ACC112 (cell line): ENCODE measurements around the gene DNASE2B.

Experiments used
- H2AFZ ChIP-seq: fragments of 200-600 bp; sonication (generic); one replicate; pipeline ENCODE4 v1.6.0; 2017; ENCODE audit warnings: antibody characterized with exemption, low read length; ENCODE audit not compliant: unreplicated experiment
- H3K27ac ChIP-seq: fragments of 200-600 bp; sonication (generic); 2 replicates; pipeline ENCODE4 v1.5.1; 2014; ENCODE audit warnings: low read depth, mild to moderate bottlenecking, antibody characterized with exemption, low read length, moderate library complexity
- H3K27me3 ChIP-seq: fragments of 200-600 bp; sonication (generic); 2 replicates; pipeline ENCODE4 v1.6.1; 2014; ENCODE audit warnings: mild to moderate bottlenecking, antibody characterized with exemption, low read length, moderate library complexity, mixed read lengths; ENCODE audit not compliant: insufficient read depth
- H3K36me3 ChIP-seq: fragments of 200-600 bp; sonication (generic); 2 replicates; pipeline ENCODE4 v1.6.1; 2016; ENCODE audit warnings: mild to moderate bottlenecking, antibody characterized with exemption, low read length, moderate library complexity, mixed read lengths; ENCODE audit not compliant: insufficient read depth
- H3K4me1 ChIP-seq: fragments of 200-600 bp; sonication (generic); one replicate; pipeline ENCODE4 v1.6.1; 2016; ENCODE audit warnings: low read length, mixed read lengths; ENCODE audit not compliant: insufficient read depth, unreplicated experiment, control insufficient read depth
- H3K4me3 ChIP-seq: fragments of 200-600 bp; sonication (generic); 2 replicates; pipeline ENCODE4 v1.5.1; 2014; ENCODE audit warnings: mild to moderate bottlenecking, low read depth, low read length
- H3K79me2 ChIP-seq: fragments of 200-600 bp; sonication (generic); one replicate; pipeline ENCODE4 v1.6.0; 2016; ENCODE audit warnings: low read length; ENCODE audit not compliant: control insufficient read depth, unreplicated experiment, insufficient read depth

DNASE2B gene

GRCh38 chr1:84398175-84399155 lies at the start of gene DNASE2B:
TSS of gene DNASE2B (plus strand) at chr1:84398484. CDS start at chr1:84398565, 81 bp downstream.
- H3K4me3 ChIP-seq = no peak within 1 kb of the TSS
- H3K4me1 ChIP-seq = no peaks in the 10 kb centered on the region
- no peaks in the 10 kb centered on the region for H3K27me3 ChIP-seq
- H3K79me2 ChIP-seq = no peaks in the 10 kb centered on the region
- no peaks in the 10 kb centered on the region for H3K36me3 ChIP-seq
- H3K27ac ChIP-seq = no peak within 1 kb of the TSS
- H2AFZ ChIP-seq = no peak within 1 kb of the TSS

- Histone ChIP-seq H2AFZ (no peak overlapping the region), H3K4me1 (peaks cover 18% of the 10 kb centered on the region), H3K4me3 (no peak overlapping the region), H3K79me2 (no peaks in the 10 kb centered on the region), H3K36me3 (no peaks in the 10 kb centered on the region), H3K27me3 (no peaks in the 10 kb centered on the region), H3K27ac (no peak overlapping the region)
Measured at GRCh38 chr1:84348759-84349158, 49.5 kb upstream of the DNASE2B start.

- Histone ChIP-seq H3K27ac (no peak overlapping the region), H3K4me3 (no peak overlapping the region), H3K36me3 (no peaks in the 10 kb centered on the region), H3K79me2 (no peaks in the 10 kb centered on the region), H3K4me1 (peaks cover 15% of the 10 kb centered on the region), H3K27me3 (no peaks in the 10 kb centered on the region), H2AFZ (no peak overlapping the region)
Measured at GRCh38 chr1:84350104-84350503, 48.2 kb upstream of the DNASE2B start.

GRCh38 chr1:84350550-84350949 lies 47.7 kb upstream of the DNASE2B start:
- no peaks in the 10 kb centered on the region for H3K27me3 ChIP-seq
- H3K27ac ChIP-seq = no peak overlapping the region
- H2AFZ ChIP-seq = no peak overlapping the region
- H3K79me2 ChIP-seq = no peaks in the 10 kb centered on the region
- H3K36me3 ChIP-seq = no peaks in the 10 kb centered on the region
- no peak overlapping the region for H3K4me3 ChIP-seq
- H3K4me1 ChIP-seq = peaks cover 15% of the 10 kb centered on the region

GRCh38 chr1:84352298-84353106 lies 45.8 kb upstream of the DNASE2B start:
- Histone ChIP-seq H3K27ac (no peak overlapping the region), H2AFZ (no peak overlapping the region)

GRCh38 chr1:84353695-84354094 lies 44.6 kb upstream of the DNASE2B start:
- Histone ChIP-seq H3K4me1 (peaks cover 11% of the 10 kb centered on the region), H3K79me2 (no peaks in the 10 kb centered on the region), H3K27me3 (no peaks in the 10 kb centered on the region), H3K36me3 (no peaks in the 10 kb centered on the region), H3K4me3 (no peak overlapping the region), H3K27ac (no peak overlapping the region), H2AFZ (no peak overlapping the region)

More at GRCh38 chr1:84352298-84353106, 45.8 kb upstream of the DNASE2B start:
- no peaks in the 10 kb centered on the region for H3K36me3 ChIP-seq
- no peaks in the 10 kb centered on the region for H3K27me3 ChIP-seq
- H3K4me1 ChIP-seq = peaks cover 15% of the 10 kb centered on the region
- H3K4me3 ChIP-seq = no peak overlapping the region
- no peaks in the 10 kb centered on the region for H3K79me2 ChIP-seq

- no peaks in the 10 kb centered on the region for H3K79me2 ChIP-seq
- no peak overlapping the region for H2AFZ ChIP-seq
- peaks cover 11% of the 10 kb centered on the region for H3K4me1 ChIP-seq
- H3K27ac ChIP-seq = no peak overlapping the region
- H3K36me3 ChIP-seq = no peaks in the 10 kb centered on the region
- H3K27me3 ChIP-seq = no peaks in the 10 kb centered on the region
- no peak overlapping the region for H3K4me3 ChIP-seq
Measured at GRCh38 chr1:84355556-84355955, 42.7 kb upstream of the DNASE2B start.

- Histone ChIP-seq H3K27me3 (no peaks in the 10 kb centered on the region), H3K79me2 (no peaks in the 10 kb centered on the region), H3K4me3 (no peak overlapping the region), H3K36me3 (no peaks in the 10 kb centered on the region), H3K27ac (no peak overlapping the region), H3K4me1 (peaks cover 11% of the 10 kb centered on the region), H2AFZ (no peak overlapping the region)
Measured at GRCh38 chr1:84356881-84357280, 41.4 kb upstream of the DNASE2B start.

GRCh38 chr1:84358695-84359094 lies 39.6 kb upstream of the DNASE2B start:
- Histone ChIP-seq H3K4me3 (no peak overlapping the region), H3K27ac (no peak overlapping the region), H3K79me2 (no peaks in the 10 kb centered on the region), H3K4me1 (peaks cover 7% of the 10 kb centered on the region), H3K27me3 (no peaks in the 10 kb centered on the region), H3K36me3 (no peaks in the 10 kb centered on the region), H2AFZ (no peak overlapping the region)

GRCh38 chr1:84360316-84360715 lies 38.0 kb upstream of the DNASE2B start:
- no peak overlapping the region for H3K4me3 ChIP-seq
- H3K79me2 ChIP-seq = no peaks in the 10 kb centered on the region
- no peaks in the 10 kb centered on the region for H3K36me3 ChIP-seq
- no peak overlapping the region for H3K27ac ChIP-seq
- no peaks in the 10 kb centered on the region for H3K27me3 ChIP-seq
- peaks cover 14% of the 10 kb centered on the region for H3K4me1 ChIP-seq
- H2AFZ ChIP-seq = no peak overlapping the region
